NCI-H524 (cell line): ENCODE measurements around the gene NET1.

Experiments used
- DNase-seq, 2 experiments: peaks; one replicate each; lab custom pipeline; 2025; lab: John Stamatoyannopoulos, UW

Gene NET1

GRCh38 chr10:5485948-5486852 is 73.8 kb downstream of the NET1 start:
- no peak for DNase-seq

- DNase-seq = no peak
These were observed 74.5 kb downstream of the NET1 start for GRCh38 chr10:5486853-5487235.

- no peak for DNase-seq
These were observed 76.2 kb downstream of the NET1 start for GRCh38 chr10:5488272-5489161.

- DNase-seq = no peak
These were observed 77.7 kb downstream of the NET1 start for GRCh38 chr10:5490032-5490431.

- no peak for DNase-seq
These were observed 78.5 kb downstream of the NET1 start for GRCh38 chr10:5490698-5491464.

GRCh38 chr10:5491477-5491876 is 79.1 kb downstream of the NET1 start:
- no peak for DNase-seq

GRCh38 chr10:5492322-5492855 is 80.0 kb downstream of the NET1 start:
- no peak for DNase-seq

GRCh38 chr10:5492929-5493576 is 80.7 kb downstream of the NET1 start:
- DNase-seq = no peak

GRCh38 chr10:5493691-5494090 is 81.3 kb downstream of the NET1 start:
- DNase-seq = no peak

- DNase-seq = no peak
These were observed 82.3 kb downstream of the NET1 start for GRCh38 chr10:5494611-5495010.

GRCh38 chr10:5496261-5497250 is 84.2 kb downstream of the NET1 start:
- DNase-seq = no peak

- no peak for DNase-seq
These were observed 84.9 kb downstream of the NET1 start for GRCh38 chr10:5497289-5497688.

GRCh38 chr10:5497948-5498730 is 85.8 kb downstream of the NET1 start:
- no peak for DNase-seq

- no peak for DNase-seq
These were observed 86.6 kb downstream of the NET1 start for GRCh38 chr10:5498791-5499492.

- DNase-seq = no peak
These were observed 87.3 kb downstream of the NET1 start, which contains the start of gene CALML5 for GRCh38 chr10:5499493-5500140. Gene CALML5, minus strand, starts transcription at chr10:5499570. Its CDS starts 132 bp downstream, at chr10:5499438.

- no peak for DNase-seq
These were observed 87.9 kb downstream of the NET1 start for GRCh38 chr10:5500162-5500670.

- DNase-seq = no peak
These were observed 88.6 kb downstream of the NET1 start for GRCh38 chr10:5500910-5501309.

GRCh38 chr10:5502061-5502521 is 89.7 kb downstream of the NET1 start:
- DNase-seq = no peak
